Right ventricle myocardium inferior (tissue), 1 donor: Measurements from ENCODE around the gene SERHL2. TPM values are rescaled to one million over a fixed set of nuclear protein-coding genes. Genes with fewer than 3 reads are reported as not detected.
A peak's percentile ranks its signal among the peaks of the same experiment; 100 is the strongest.
"Not testable (repeated sequence)": the region's sequence is repeated elsewhere in the genome, so short reads cannot be mapped to it uniquely, and the experiment has no call there.

Source experiments
- ATAC-seq: fragments of 200-7000 bp; cut with Tn5 transposase; one replicate; pipeline ENCODE4 v1.9.1; 2020; ENCODE audit warnings: mild to moderate bottlenecking, moderate library complexity
- DNase-seq: peaks from one replicate; pipeline ENCODE4 v3.0.0; 2021; ENCODE audit errors: missing footprints
- intact Hi-C: fragments of 100-400 bp; cut with DNase I; formaldehyde crosslinking; loops from one replicate; pipeline ENCODE4 v1.11.0; 2022
- total RNA-seq: library from RNA; stranded (reverse); fragmentation: NEBNext Ultra II Directional; extraction: Animal tissue kit (Norgen Biotek cat#: 25700); gene quantifications from one replicate; pipeline ENCODE4 v1.2.1, GENCODE V29; 2021
- donor health status: DM: no; HTN: yes; CAD: no; lungs with severe emphysema.

SERHL2 gene
- total RNA-seq, 1 donor from 2014 or later = 2.6 TPM

DNA sequence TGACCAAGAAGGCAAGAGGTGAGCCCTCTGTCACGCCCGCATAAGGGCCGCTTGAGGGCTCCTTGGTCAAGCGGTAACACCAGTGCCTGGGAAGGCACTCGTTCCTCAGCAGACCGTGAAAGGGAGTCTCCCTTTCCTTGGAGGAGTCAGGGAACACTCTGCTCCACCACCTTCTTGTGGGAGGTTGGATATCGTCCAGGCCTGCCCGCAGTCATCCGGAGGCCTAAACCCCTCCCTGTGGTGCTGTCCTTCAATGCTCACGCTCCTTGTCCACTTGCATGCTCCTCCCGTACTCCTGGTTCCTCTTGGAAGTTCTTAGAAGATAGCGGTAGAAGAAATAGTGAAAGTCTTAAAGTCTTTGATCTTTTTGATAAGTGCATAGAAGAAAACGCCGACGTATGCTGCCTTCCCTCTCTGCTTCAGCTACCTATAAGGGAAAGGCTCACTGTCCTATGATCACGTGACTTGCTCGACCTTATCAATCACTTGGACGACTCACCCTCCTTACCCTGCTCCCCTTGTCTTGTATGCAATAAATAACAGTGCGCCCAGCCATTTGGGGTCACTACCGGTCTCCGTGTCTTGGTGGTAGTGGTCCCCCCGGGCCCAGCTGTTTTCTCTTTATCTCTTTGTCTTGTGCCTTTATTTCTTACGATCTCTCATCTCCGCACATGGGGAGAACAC is 22.2 kb upstream of the SERHL2 start:
- ATAC-seq, intact Hi-C loops, DNase-seq: not testable (repeated sequence)

GRCh38 chr22:42533638-42533977 is 20.1 kb upstream of the SERHL2 start:
- no peak for DNase-seq
- no peak for ATAC-seq
- intact Hi-C loops = no loop called here

DNA sequence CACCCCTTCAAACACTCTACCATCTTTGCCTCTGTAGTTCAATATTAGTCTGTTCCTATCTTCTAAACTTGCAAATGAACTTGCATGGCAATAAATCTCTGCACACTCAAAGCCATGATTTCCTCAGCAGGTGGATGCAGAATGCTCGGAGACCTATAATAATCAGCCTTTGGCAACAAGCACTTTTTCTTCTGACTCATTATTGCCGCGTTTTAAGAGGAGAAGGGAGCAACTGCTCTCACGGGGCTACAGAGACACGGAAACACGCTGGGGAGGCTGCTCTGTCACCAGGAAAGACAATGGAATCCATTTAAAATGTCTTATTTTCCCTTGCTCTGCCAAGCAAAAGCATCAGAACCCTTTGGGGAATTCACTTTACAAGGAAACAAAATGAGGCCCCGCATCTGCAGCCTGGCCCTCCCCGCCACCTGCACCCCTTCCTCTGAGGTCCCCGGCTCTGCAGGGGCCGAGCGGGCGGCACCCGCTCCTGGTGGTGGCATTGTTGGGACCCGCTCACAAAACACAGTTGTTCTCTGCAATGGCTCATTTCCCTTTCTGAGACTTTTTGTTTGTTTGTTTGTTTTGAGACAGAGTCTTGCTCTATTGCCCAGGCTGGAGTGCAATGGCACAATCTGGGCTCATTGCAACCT is 18.5 kb upstream of the SERHL2 start:
- DNase-seq, ATAC-seq, intact Hi-C loops: not testable (repeated sequence)

DNA sequence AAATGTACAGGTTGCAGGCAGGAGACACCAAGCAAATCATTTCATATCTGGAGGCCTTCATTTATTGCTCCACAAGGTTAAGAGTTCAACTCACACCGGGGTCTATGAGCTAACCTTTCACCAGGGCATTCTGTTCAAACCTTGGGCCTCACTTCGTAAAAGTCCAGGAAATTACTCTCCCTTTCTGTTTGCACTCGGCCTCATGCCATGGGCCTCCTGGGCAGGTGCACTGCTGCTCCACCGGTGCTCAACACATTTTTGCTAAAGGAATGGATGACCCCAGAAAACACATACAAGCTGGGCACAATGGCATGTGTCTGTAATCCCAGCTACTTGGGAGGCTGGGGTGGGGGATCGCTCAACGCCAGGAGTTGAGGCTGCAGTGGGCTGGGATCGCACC is 17.6 kb upstream of the SERHL2 start:
- ATAC-seq (no peak), DNase-seq (no peak)
- intact Hi-C loops = no loop called here

GRCh38 chr22:42536634-42537033 is 17.1 kb upstream of the SERHL2 start:
- intact Hi-C loops, DNase-seq, ATAC-seq: not testable (repeated sequence)

- peak; percentile 63 for ATAC-seq
- intact Hi-C loops, DNase-seq: not testable (repeated sequence)
Observed at GRCh38 chr22:42537199-42537831, 16.4 kb upstream of the SERHL2 start.

- intact Hi-C loops, DNase-seq: not testable (repeated sequence)
- ATAC-seq = peak; percentile 63
Observed at GRCh38 chr22:42539236-42539771, 14.5 kb upstream of the SERHL2 start.

GRCh38 chr22:42544686-42545085 is 9.1 kb upstream of the SERHL2 start:
- no peak for DNase-seq
- intact Hi-C loops = no loop called here
- no peak for ATAC-seq

DNA sequence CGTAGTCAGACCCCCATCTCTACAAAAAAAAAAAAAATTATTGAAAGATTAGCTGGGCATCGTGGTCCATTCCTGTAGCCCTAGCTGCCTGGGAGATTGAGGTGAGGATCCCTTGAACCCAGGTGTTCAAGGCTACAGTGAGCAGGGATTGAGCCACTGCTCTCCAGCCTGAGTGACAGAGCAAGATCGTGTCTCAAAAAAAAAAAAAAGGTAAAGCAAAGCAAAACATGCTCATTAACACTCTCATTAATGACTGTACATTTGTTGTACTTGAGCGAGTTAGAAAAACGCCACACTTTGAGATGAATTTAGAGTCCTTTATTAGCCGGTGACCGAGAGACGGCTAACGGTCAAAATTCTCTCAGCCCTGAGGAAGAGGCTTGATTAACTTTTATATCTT is 6.2 kb upstream of the SERHL2 start:
- no peak for DNase-seq
- no peak for ATAC-seq
- intact Hi-C loops = no loop called here

- intact Hi-C loops, ATAC-seq, DNase-seq: not testable (repeated sequence)
Observed at GRCh38 chr22:42548126-42548525, 5.6 kb upstream of the SERHL2 start.

GRCh38 chr22:42548597-42549330 is 5.0 kb upstream of the SERHL2 start:
- ATAC-seq = no peak
- no peak for DNase-seq
- intact Hi-C loops = no loop called here

DNA sequence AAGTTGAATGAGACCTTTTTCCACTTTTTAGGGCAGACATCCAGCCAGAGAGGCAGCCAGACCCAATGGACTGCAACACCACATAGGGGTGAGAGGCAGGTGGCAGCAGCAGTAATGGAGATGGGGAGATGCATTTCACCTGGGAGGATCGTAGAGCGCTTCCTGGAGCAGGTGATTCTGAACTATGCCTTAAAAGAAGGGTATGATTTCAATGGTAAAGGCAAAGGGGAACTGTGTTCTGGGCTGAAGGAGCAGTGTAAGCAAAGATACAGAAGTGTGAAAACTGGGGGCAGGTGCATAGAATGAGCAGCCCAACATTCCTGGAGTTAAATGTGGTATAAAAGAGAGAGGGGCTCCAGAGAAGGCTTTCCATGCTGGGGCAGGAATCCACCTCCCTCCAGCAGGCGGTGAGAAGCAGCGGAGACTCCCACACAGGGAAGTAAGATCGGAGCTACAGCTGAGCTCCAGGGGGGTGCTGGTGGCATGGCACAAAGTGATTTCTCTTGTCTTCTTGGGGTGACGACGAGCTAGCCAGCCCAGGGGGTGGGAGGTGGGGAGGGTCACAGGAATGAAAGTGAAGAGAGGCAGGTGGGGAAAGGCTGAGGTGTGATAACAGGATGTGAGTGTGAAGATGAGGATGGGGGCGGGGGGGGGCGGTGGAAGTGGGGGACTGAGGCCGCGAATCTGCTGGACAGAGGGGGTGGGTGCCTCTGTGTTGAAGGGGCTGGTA is 4.3 kb upstream of the SERHL2 start:
- no peak for DNase-seq
- no peak for ATAC-seq
- intact Hi-C loops = loop anchor here (5.0 kb wide), 2 partner anchors 63 to 457 kb away; partner anchors contain the start of genes NDUFA6 and POLDIP3

- intact Hi-C loops = loop anchor here (5.0 kb wide), 2 partner anchors 60 to 460 kb away; partner anchors contain the start of genes NDUFA6 and POLDIP3
- ATAC-seq, DNase-seq: not testable (repeated sequence)
Observed at GRCh38 chr22:42552294-42552647, 1.5 kb upstream of the SERHL2 start.

DNA sequence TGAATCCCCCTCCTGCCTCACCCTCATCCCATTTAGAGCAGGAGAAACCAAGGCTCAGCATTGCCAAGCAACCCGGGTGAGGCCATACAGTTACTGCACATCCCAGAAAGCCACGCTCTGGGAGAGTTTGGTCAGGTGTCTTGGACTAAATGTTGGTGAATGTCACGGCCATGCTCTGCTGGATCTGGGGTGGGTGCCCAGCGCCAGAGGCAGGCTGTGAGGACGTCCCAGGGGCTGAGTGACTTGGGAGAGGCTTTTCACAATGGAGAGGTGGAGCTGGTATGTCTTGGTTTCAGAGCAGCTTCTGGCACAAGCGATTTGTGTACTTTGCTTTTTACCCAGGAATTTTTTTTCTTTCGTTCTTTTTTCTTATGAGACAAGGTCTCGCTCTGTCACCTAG is 6.6 kb downstream of the SERHL2 start:
- intact Hi-C loops = no loop called here
- DNase-seq (no peak), ATAC-seq (no peak)

DNA sequence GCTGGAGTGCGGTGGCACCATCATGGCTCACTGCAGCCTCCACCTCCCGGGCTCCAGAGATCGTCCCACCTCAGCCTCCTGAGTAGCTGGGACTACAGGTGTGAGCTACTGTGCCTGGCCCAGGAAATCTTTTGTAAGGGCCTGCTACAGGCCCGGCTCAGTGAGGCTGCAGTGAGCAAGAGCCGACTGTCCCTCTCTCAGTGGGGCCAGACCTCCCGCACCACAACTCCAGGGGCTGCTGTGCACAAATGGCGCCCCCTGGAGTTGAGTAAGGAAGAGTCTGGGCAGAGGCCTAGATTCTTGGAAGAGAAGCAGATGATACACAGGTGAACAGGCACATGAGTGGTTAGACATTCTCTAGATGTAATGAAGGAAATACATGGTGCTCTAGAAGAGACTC is 7.0 kb downstream of the SERHL2 start:
- ATAC-seq = no peak
- intact Hi-C loops = no loop called here
- no peak for DNase-seq

DNA sequence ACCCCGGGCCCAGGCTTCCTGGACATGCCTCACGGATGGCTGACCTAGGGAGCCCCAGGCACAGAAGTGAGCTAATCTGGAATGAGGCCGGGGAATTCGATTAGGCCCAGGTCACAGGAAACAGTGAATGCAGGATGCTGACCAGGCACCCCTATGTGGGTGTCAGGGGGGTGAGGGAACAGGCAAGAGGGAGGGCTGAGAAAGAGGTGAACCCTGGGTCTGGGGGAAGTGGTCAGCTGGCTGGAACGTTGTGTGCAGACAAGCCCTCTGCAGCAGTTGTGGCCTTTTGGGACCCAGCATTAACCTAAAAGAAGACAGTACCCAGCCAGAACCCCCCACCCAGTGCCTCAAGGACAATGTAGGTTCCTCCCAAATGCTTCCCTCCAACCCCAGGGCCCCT is 8.1 kb downstream of the SERHL2 start:
- ATAC-seq = no peak
- intact Hi-C loops = no loop called here
- no peak for DNase-seq

DNA sequence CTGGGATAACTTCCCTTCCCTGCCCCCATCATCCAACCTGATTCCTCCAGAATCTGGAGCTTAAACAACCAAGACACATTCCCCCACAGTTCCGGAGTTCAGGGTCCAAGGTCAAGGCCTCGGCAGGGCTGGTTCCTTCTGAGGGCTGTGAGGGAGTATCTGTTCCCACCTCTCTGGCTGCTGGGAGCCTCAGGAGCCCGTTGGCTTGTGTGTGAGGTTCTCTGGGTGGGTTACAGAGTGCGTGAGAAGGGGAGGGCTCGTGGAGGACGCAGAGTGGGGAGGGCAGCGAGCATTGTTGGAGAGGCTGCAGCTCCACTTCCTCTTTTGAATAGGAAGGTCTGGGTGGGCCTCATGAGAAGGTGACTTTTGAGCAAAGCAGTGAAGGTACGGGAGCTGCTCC is 8.5 kb downstream of the SERHL2 start:
- intact Hi-C loops = no loop called here
- DNase-seq = no peak
- ATAC-seq = peak; percentile 15

GRCh38 chr22:42562684-42563083 is 8.9 kb downstream of the SERHL2 start:
- intact Hi-C loops = no loop called here
- ATAC-seq (no peak), DNase-seq (no peak)
